RWPE2 (cell line): Measurements from ENCODE around the gene VAC14.
"Not testable (repeated sequence)": the region's sequence is repeated elsewhere in the genome, so short reads cannot be mapped to it uniquely, and the experiment has no call there.

ENCODE experiments used
- ATAC-seq: fragments of 200-7000 bp; cut with Tn5 transposase; 3 replicates; pipeline ENCODE4 v1.9.1; 2021; ENCODE audit warnings: low read depth
- DNase-seq: peaks from one replicate; pipeline ENCODE4 v3.0.0-alpha.2; 2020; ENCODE audit warnings: low spot score
- H3K27ac ChIP-seq: fragments of 450-650 bp; 2 replicates; pipeline ENCODE4 v1.5.1; 2017; ENCODE audit warnings: mild to moderate bottlenecking; ENCODE audit not compliant: poor library complexity, severe bottlenecking
- H3K27me3 ChIP-seq: fragments of 250-450 bp; sonication (Bioruptor Pico); 2 replicates; pipeline ENCODE4 v1.5.1; 2021; ENCODE audit warnings: mild to moderate bottlenecking, moderate library complexity; ENCODE audit not compliant: insufficient read depth, poor library complexity, severe bottlenecking
- H3K36me3 ChIP-seq: fragments of 250-450 bp; sonication (Bioruptor Pico); 2 replicates; pipeline ENCODE4 v1.5.1; 2020; ENCODE audit warnings: low read depth, mild to moderate bottlenecking, moderate library complexity
- H3K4me1 ChIP-seq: fragments of 250-450 bp; sonication (Bioruptor Pico); 2 replicates; pipeline ENCODE4 v1.5.1; 2021; ENCODE audit warnings: mild to moderate bottlenecking, moderate library complexity; ENCODE audit not compliant: insufficient read depth, poor library complexity, severe bottlenecking
- H3K4me3 ChIP-seq: fragments of 250-450 bp; sonication (Bioruptor Pico); 2 replicates; pipeline ENCODE4 v1.5.1; 2021; ENCODE audit warnings: mild to moderate bottlenecking, moderate library complexity; ENCODE audit not compliant: severe bottlenecking
- H3K9me3 ChIP-seq: fragments of 250-450 bp; sonication (Bioruptor Pico); 2 replicates; pipeline ENCODE4 v1.5.1; 2021; ENCODE audit warnings: mild to moderate bottlenecking, moderate library complexity; ENCODE audit not compliant: severe bottlenecking
- TF ChIP-seq, protein P1 (sequence below): fragments of 450-650 bp; IDR thresholded peaks from one replicate; pipeline ENCODE4 v1.5.1; 2017; ENCODE audit warnings: mild to moderate bottlenecking, moderate library complexity; ENCODE audit not compliant: poor library complexity, severe bottlenecking

The VAC14 gene

DNA sequence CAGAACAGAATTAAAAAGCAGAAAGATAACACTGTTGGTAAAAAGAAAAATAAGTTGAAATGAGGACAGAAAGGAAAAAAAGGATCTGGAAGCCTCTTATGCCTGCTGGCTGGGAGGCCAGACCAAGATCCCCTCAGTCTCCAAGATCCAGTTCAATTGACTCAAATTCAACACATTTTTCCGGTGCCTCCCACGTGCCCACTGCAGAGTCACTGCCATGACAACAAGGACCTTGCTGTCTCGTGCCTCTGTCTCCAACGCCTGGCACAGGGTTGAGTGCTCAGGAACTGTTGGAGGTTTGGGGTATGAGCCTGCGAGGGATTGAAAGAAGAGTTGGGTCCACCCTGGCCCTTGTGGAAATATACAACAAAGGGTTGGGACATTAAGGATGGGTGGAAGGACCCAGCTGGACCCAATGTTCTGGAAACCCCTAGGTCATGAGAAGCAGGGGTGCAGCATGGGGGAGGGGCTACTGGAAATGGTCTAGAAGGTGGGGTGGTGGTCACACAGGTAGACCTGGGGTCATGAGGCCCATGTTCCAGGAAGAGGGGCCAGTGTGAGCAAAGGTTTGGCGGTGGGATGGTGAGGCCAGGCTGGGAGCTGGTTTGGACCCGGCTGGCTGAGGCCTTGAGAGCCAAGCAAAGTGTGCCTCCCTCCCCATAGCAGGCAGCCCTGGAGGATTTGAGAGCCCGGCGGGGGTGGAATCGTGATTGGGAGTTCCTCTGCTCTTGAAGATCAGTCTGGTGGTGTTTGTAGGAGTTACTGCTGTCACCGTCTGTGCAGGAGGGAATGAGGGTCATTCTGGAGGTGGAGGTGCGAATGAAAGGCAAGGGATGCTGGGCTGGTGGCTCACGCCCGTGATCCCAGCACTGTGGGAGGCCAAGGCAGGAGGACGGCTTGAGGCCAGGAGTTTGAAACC is 153.3 kb downstream of the VAC14 start:
- no peaks in the 10 kb centered on the region for H3K9me3 ChIP-seq
- H3K27ac ChIP-seq: no peak overlapping the region
- no peak overlapping the region for H3K4me3 ChIP-seq
- H3K27me3 ChIP-seq: no peaks in the 10 kb centered on the region
- TF ChIP-seq, protein P1, sequence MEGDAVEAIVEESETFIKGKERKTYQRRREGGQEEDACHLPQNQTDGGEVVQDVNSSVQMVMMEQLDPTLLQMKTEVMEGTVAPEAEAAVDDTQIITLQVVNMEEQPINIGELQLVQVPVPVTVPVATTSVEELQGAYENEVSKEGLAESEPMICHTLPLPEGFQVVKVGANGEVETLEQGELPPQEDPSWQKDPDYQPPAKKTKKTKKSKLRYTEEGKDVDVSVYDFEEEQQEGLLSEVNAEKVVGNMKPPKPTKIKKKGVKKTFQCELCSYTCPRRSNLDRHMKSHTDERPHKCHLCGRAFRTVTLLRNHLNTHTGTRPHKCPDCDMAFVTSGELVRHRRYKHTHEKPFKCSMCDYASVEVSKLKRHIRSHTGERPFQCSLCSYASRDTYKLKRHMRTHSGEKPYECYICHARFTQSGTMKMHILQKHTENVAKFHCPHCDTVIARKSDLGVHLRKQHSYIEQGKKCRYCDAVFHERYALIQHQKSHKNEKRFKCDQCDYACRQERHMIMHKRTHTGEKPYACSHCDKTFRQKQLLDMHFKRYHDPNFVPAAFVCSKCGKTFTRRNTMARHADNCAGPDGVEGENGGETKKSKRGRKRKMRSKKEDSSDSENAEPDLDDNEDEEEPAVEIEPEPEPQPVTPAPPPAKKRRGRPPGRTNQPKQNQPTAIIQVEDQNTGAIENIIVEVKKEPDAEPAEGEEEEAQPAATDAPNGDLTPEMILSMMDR: no peak
- H3K4me1 ChIP-seq: no peaks in the 10 kb centered on the region
- DNase-seq (peak; percentile 47), ATAC-seq (no peak)
- no peaks in the 10 kb centered on the region for H3K36me3 ChIP-seq

DNA sequence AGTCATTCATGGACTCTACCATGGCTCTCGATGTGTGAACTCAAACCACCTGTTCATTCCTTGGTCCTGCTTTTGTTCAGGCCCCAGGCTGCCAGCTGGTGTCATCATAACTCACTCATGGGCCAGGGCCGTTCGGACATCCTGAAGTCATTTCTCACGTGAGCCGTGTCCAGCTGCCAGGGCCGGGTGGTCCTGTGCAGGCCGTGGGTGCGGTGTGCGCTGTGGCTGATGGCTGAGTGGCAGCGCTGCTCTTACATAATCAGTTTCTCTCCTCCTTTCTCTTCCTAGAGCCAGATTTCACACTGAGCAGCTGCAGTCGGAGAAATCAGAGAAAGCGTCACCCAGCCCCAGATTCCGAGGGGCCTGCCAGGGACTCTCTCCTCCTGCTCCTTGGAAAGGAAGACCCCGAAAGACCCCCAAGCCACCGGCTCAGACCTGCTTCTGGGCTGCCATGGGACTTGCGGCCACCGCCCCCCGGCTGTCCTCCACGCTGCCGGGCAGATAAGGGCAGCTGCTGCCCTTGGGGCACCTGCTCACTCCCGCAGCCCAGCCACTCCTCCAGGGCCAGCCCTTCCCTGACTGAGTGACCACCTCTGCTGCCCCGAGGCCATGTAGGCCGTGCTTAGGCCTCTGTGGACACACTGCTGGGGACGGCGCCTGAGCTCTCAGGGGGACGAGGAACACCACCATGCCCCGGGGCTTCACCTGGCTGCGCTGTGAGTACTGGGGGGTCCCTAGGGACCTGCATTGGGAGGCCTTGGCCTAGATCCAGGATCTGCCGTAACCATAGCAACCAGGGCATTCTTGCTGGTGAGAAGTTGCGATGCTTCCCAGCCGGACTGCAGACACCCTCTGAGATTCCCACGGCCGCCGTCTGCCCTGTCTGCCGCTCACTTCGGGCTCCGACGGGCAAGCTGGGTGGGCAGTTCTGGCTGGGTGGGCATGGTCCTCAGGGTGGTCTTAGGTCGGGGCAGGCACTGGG is 154.4 kb downstream of the VAC14 start, which contains the start of gene IL34:
IL34 (plus strand) TSS at position 300 of the 982 bp plus-strand sequence; CDS start at position 689, 389 bp downstream.
- no peaks in the 10 kb centered on the region for H3K36me3 ChIP-seq
- H3K27me3 ChIP-seq: no peaks in the 10 kb centered on the region
- no peak for ATAC-seq
- H3K4me1 ChIP-seq: no peaks in the 10 kb centered on the region
- peak; percentile 61 for DNase-seq
- H3K4me3 ChIP-seq: no peak within 1 kb of the TSS
- no peak within 1 kb of the TSS for H3K27ac ChIP-seq
- H3K9me3 ChIP-seq: no peaks in the 10 kb centered on the region
- TF ChIP-seq, protein P1: no peak

DNA sequence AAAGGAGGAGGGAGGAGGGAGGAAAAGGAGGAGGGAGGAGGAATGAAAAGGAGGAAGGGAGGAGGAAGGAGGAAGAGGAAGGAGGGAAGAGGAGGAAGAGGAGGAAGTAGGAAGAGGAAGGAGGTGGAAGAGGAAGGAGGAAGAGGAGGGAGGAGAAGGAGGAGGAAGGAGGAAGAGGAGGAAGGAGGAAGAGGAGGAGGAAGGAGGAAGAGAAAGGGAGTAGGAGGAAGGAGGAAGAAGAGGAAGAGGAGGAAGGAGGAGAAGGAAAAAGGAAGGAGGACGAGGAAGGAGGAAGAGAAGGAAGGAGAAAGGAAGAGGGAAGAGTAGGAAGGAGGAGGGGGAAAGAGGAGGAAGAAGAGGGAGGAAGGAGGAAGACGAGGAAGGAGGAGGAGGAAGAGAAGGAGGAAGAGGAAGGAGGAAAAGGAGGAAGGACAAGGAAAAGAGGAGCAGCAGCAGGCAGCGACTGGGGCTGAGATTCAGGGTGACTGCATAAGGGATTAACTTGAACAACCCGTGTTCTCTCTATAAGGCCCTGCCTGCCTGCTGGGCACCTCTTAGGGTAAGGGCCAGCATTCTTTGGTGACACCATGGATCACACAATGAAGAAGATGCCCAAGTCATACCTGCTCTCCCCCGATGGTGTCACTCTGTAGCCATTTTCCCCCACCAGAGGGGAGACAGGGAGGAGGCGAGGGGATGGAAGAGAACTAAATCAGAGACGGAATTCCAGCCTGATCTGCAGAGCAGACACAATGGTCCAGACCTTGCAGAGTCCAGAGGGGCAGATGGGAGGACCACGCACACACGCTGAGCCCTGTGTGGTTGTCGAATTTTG is 156.0 kb downstream of the VAC14 start:
- Histone ChIP-seq H3K27me3 (no peaks in the 10 kb centered on the region), H3K27ac (no peak overlapping the region), H3K36me3 (no peaks in the 10 kb centered on the region), H3K4me1 (no peaks in the 10 kb centered on the region), H3K9me3 (no peaks in the 10 kb centered on the region), H3K4me3 (no peak overlapping the region)
- TF ChIP-seq, protein P1: no peak
- DNase-seq (peak; percentile 19), ATAC-seq (0 out of 3 replicates have a peak, but pooled peaks have one; percentile 20)

DNA sequence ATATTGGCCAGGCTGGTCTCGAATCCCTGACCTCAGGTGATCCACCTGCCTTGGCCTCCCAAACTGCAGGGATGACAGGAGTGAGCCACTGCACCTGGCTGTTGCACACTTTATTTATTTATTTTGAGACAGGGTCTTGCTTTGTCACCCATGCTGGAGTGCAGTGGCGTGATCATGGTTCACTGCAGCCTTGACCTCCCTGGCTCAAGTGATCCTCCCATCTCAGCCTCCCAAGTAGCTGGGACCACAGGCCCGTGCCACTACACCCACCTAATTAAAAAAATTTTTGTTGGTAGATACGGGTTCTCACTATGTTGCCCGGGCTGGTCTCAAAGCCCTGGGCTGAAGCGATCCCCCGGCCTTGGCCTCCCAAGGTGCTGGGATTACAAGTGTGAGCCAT is 157.7 kb downstream of the VAC14 start:
- not testable (repeated sequence) for ATAC-seq, H3K27ac ChIP-seq, H3K4me1 ChIP-seq, H3K27me3 ChIP-seq, H3K4me3 ChIP-seq, H3K36me3 ChIP-seq, H3K9me3 ChIP-seq
- peak; percentile 43 for DNase-seq
